Left ventricle myocardium superior (tissue), 1 donor: ENCODE measurements around the gene ZNF385C. TPM values are rescaled to one million over a fixed set of nuclear protein-coding genes. Genes with fewer than 3 reads are reported as not detected.
"Not testable (repeated sequence)": the region's sequence is repeated elsewhere in the genome, so short reads cannot be mapped to it uniquely, and the experiment has no call there.

Experiments used
- ATAC-seq: fragments of 200-7000 bp; cut with Tn5 transposase; one replicate; pipeline ENCODE4 v1.9.1; 2020; ENCODE audit warnings: mild to moderate bottlenecking, moderate library complexity
- DNase-seq: peaks from one replicate; pipeline ENCODE4 v3.0.0-alpha.2; 2020
- intact Hi-C: fragments of 100-400 bp; cut with micrococcal nuclease; formaldehyde crosslinking; loops from one replicate; pipeline ENCODE4 v1.11.0; 2022
- total RNA-seq: library from RNA; stranded (reverse); fragmentation: NEBNext Ultra II Directional; extraction: Animal tissue kit (Norgen Biotek cat#: 25700); gene quantifications from one replicate; pipeline ENCODE4 v1.2.1, GENCODE V29; 2021
- donor health status: DM: no; HTN: yes; CAD: no; lungs with severe emphysema.

The ZNF385C gene
- total RNA-seq, 1 donor from 2014 or later = 0.20 TPM

DNA sequence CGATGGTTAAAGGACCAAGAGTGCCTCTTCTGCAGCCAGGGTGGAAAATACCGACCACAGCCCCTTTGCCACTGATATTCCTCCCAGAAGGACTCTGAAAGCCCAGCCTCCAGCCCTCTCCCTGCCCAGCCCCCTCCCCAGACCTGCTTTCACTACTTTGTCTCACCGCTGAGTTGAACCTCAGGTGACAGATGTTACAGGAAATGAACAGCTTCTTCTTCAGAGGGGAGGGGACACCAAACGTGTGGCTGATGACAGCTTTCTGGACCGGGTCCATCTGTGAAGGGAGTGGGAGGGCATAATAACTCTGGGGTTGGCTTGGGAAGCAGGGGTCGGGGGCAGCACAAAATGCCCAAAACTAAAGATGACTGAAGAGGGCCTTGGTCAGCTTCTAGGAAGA lies 64.2 kb downstream of the ZNF385C start:
- no peak for ATAC-seq
- intact Hi-C loops = no loop called here
- no peak for DNase-seq

DNA sequence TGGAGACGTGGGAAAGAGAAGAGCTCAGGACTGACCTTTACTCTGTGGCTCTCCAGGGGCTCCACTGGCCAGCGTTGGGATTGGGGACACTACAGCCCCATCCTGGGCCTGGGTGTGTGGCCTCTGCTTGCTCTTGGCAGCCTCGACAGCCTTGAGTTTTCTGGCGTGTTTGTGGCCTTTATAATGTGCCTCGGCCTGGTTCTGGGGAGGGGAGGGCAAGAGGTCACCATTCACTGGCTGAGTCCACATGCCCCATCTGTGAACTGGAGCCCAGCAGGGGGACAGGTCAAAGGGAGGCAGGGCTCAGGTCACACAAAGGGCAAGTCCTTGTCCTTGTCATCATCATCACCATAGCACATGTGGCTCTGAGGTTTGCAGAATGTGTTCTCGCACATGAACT lies 66.7 kb downstream of the ZNF385C start:
- intact Hi-C loops = no loop called here
- peak; percentile 65 for DNase-seq
- ATAC-seq = peak; percentile 83

DNA sequence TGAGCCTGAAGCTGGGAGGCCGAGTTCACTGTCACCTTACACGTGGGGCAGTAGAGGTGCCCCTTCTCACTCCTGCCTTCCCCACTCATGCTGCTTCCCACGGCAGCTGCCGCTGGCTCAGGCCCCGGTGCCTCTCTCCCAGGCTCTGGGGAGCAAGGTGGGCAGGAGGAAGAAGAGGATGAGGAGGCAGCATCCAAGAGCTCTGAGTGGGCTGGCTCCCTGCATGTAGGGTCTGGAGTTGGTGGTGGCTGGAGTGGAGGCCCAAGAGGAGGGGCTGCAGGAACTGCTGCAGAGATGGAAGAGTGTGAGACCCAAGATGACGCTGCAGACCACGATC lies 69.5 kb downstream of the ZNF385C start:
- no peak for DNase-seq
- intact Hi-C loops = no loop called here
- ATAC-seq = no peak

DNA sequence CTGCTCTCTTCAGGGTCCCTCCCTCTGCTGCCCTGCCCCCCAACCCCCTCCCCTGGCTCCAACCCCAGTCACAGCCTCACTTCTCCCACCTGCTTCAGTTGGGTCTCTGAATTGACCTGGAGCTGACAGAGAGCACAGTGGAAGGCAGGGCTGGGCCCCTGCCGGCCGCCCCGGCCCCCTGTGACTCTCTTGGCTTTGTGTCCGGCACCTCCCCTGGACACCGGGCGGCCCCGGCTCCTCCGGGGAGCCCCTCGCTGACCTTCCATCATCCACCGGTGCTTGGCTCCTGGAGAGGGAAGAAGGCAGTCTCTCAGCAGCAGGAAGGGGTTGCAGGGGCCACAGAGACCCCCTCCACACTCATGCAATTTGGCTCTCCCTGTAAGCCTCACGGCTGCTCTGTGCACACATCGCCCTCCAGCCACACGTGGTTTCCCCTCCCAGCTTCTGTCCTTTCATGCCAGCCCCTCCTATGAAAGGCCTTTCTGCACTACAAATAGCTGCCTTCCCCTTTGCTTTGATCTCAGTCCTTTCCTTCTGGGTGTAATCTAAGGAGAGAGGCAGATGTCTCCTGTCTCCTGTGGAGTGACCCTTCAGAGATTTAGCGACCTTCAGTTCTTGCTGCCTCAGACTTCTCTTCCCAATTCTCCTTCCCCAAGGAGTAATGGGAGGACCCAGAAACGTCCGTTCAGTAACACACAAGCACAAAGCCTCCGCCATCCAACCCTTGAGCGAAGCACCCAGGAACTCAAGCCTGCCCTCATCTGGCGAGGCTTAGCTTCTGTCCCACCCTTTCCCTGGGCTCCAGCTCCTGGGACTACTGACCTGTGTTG lies 70.1 kb downstream of the ZNF385C start:
- intact Hi-C loops = no loop called here
- ATAC-seq = no peak
- DNase-seq = no peak

DNA sequence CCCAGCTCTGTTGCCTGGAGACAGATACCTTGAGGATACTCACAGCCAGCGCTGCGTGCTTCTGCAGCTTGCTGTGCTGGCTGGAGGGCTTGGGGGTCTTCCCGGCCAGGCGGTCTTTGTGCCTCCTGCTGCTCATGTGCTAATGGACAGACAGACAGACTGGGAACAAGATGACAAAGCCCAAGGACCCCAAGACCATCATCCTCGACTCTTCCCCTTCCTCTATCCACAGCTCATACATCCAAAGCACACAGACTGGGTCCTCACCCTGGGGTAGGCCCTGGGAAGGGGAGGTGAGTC lies 70.7 kb downstream of the ZNF385C start:
- no peak for ATAC-seq
- no peak for DNase-seq
- intact Hi-C loops = no loop called here

DNA sequence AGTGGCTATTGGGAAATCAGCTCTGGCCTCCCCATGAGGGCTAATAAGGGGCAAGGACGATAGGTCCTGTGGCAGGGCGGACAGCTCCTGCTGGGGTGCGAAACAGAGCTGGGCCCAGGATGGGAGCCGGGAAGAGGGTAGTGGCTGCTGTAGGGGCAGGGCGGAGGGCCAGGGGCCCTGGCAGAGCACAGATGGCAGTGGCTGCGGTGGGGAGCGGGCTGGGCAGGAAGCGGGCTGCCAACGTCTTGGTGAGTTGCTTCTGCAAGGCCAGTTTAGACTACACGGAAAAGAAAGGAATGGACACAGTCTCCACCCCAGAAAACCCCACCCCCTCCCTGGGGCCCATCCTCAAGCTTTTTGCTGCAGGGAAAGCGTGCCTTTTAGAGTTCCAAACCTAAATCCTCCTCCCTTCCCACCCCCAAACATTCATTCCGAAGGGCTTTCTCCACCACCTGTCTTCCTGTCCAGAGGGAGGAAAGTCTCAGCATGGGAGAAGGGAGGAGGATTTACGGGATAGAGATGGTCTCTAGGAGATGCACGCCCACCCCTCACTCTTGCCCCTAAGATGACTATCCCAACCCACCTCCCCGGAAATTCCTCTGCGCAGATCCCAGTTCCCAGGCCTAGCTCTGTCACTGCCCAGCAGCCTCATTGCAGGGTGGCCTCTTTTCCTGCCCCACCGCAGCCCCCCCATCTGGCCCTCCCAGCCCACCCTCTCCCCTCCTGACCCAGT lies 71.2 kb downstream of the ZNF385C start:
- ATAC-seq (no peak), DNase-seq (no peak)
- intact Hi-C loops = no loop called here

DNA sequence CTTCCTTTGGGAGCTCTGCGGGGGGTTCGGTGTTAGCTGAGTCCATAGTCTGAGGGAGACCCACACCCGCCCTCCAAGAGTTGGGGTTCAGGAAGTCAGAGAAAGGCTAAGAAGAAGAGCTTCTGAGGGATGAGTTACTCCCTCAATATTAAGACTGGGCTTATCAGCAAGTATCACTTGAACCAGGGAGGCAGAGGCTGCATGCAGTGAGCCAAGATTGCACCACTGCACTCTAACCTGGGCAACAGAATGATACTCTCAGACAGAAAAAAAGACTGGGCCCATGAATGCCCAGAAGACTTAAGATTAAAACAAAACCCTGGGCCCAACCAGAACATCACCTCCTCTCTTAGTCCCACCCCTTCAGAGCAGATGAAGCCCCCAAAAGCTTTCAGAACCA lies 72.3 kb downstream of the ZNF385C start:
- no peak for DNase-seq
- intact Hi-C loops = no loop called here
- ATAC-seq = no peak

DNA sequence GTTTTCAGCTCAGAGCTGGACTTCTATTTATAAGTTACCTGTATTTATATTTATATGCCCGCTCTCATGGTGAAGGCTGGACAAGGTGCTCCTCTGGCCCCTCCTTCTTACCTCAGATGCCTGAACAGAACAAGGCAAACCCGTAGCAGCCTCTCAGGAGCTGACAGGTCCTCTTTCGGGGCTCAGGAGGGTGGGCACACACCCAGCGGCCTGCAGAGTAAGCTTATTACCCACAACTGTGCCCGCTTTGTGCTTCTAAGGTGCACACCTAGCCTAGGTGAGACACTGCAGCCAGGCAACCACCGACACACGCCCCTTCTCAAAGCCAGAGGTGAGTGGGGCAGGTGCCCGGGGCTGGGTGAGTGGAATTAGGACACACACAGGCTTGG lies 73.1 kb downstream of the ZNF385C start:
- intact Hi-C loops = no loop called here
- DNase-seq (no peak), ATAC-seq (peak; percentile 5)

DNA sequence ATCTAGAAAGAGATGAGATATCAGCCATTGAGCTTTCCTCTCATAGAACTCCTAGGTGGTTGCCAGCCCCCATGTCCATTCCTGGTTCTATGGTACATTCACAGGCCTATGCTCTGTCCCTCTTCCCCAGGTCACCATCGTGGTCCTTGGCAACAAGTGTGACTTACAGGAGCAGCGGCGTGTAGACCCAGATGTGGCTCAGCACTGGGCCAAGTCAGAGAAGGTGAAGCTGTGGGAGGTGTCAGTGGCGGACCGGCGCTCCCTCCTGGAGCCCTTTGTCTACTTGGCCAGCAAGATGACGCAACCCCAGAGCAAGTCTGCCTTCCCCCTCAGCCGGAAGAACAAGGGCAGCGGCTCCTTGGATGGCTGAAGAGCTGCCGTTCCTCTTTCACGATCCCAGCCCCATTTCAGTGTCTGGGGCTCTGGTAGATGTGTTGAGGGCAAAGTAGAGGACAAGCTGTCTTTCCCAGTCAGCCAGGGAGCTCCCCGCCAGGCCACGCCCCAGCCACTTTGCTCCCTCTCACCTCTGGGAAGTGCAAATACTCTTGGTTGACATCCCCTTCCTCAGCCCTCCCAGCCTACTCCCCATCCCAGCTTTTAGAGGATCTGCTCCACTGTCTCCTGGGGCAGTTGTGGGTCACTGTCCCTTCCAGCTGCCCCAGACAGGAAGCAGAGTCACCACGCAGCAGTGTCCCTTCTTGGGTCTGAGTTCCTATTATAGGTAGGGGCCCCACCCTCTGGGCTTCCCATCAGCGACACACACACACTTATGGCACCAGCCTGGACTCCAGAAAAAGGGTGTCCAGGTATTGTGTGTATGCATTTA lies 74.5 kb downstream of the ZNF385C start:
- no peak for ATAC-seq
- peak; percentile 55 for DNase-seq
- intact Hi-C loops = no loop called here

DNA sequence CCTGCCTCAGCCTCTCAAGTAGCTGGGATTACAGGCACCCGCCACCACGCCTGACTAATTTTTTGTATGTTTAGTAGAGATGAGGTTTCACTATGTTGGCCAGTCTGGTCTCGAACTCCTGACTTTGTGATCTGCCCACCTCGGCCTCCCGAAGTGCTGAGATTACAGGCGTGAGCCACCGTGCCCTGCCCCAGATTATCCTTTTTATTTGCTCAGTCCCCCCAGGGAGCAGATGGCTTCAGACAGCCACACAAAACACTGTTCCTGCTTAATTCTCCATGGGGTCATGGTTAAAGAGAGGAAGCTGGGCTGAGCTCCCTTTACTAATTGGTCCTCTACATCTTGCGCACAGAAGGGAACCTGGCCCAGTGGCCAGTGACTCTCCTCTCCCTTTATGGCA lies 77.4 kb downstream of the ZNF385C start:
- DNase-seq, ATAC-seq, intact Hi-C loops: not testable (repeated sequence)

DNA sequence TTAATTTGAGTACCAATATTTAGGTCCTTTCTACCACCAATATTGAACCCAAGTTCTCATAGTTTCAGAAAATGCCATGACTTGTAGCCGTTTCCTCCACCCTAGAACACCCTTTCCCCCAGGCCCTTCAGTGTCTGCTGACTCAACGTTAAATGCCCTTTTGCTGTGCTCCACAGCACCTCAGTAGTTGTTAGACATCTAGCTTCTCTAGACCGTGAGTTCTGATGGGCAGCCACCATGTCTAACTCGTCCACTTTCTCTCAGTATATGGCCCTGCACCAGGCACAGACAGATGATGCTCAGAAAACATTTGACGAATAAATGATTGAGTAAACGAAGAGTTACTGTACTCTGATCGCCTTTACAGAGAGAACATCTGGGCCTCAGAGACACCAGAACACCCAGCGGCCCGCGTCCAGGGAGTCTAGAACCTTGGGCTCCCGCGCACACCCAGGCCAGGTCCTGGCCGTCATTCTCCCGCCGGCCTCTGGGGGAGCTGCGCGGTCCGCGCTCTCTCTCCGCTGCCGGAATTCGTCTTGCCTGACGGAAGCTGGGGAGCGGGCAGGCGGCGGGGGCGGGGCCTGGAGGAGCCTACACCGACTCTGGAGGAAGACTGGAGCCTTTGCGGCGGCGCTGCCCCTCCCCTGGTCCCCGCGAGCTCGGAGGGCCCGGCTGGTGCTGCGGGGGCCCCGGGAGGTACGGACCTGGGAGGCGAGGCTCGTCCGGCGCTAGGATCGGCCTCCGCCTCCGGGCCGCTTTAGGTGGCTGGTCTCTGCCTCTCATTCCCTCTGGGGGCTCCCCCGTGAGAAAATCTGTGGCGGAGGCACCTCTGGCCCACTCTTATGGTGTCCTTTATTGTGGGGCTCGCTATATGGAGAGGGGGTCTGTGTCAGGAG lies 78.5 kb downstream of the ZNF385C start, which contains the start of gene NKIRAS2:
Gene NKIRAS2 (plus strand): TSS at position 582 of the 896 bp plus-strand sequence. CDS start 1,488 bp downstream, outside the sequence.
- DNase-seq = peak; percentile 96
- intact Hi-C loops = no loop called here

DNA sequence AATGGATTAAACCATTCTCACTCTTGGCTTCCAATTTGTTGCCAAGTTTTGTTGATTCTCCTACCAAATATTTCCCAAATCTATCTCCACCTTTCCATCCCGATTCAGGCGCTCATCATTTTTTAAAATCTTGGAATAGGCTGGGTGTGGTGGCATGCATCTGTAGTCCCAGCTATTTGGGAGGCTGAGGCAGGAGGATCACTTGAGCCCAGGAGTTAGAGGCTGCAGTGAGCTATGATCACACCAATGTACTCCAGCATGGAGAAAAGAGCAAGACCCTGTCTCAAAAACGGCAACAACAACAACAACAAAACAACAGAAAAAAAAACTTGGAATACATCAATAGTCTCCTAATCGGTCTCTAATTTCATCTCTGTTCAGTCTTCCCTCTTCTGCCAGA lies 79.3 kb downstream of the ZNF385C start:
- ATAC-seq (no peak), DNase-seq (no peak)
- intact Hi-C loops = no loop called here

More for the DNA sequence above, 78.5 kb downstream of the ZNF385C start, which contains the start of gene NKIRAS2:
- ATAC-seq = peak; percentile 79

DNA sequence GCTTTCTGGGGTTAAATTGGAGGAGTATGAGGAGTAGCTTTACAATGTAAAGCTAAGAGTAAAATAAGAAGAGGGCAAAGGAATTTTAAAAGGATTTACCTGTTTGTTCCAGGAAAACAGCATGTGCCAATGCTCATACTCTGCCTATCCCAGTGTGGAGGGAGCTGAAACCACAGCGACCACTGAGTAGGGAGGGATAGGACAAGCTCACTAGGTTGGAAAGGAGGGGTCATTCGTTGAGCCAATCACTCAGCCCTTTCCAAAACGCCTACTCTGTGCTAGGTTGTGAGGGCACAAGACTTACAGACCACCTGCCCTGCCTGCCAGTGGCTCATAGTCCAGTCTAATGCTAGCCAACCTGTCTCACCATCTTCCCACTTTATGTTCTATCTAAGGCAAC lies 79.9 kb downstream of the ZNF385C start:
- ATAC-seq = no peak
- intact Hi-C loops = no loop called here
- no peak for DNase-seq

DNA sequence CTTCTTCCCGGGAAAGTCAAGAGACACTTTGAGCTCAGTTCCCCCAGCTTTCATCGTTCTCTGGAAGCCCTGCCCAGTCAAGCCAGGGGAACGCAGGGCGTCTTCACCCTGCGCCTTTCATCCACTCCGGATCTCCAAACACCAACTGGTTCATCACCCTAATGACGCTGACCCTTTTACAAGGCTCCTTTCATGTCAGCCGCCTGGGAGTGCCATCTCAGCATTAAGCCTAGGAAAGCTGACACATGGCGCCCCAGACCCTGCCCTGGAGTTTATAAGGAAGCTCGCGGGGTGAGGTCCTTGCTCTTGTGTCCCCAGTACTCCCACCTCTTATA lies 80.4 kb downstream of the ZNF385C start:
- no peak for ATAC-seq
- intact Hi-C loops = no loop called here
- no peak for DNase-seq

DNA sequence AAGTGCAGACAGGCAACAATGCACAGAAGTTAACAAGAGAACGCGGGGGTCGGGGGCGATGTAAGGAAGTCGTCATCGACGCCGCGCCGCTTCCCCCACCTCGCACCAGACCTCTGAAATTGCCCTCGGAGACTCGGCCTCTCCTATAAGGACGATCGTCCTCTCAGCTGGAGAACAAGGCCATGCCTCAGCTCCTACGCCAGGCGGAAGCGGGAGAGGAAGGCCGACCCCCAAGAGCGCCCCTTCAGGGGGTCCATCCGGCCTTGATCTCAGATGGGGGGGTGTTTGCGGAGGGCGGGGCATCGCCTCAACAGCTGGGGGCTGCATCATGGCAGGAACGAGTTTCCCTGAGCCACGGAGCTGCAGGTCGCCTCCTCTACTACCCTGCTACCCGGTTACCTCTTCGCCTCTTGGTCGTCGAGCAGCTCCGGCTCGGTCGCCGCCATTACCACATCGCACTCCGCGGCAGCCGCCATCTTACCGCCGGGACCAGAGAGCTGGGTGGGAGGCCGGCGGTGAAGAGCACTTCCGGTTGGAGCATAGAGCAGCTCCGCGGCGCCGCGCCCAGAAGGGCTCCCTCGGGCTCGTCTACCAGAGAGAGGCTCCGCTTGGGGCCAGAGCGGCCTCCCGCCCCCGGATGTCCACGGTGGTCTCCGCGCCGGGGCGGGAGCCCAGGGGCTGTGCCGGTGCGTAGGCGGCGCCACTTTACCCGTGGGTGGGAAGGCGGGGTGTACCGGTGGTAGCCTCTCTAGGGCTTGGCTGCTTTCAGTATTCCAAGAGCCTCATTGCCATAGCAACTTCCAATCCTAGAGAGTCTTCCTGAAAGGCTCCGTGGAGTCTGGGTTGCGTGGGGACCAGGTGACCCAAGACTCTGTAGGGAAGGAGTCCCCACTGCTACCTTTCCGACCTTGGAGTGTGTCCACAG lies 81.1 kb downstream of the ZNF385C start, which contains the start of gene DNAJC7:
Gene DNAJC7 (minus strand): TSS at position 499 of the 925 bp plus-strand sequence. CDS start 23 bp downstream, at position 476.
- peak; percentile 96 for DNase-seq
- intact Hi-C loops = no loop called here
- peak; percentile 95 for ATAC-seq

DNA sequence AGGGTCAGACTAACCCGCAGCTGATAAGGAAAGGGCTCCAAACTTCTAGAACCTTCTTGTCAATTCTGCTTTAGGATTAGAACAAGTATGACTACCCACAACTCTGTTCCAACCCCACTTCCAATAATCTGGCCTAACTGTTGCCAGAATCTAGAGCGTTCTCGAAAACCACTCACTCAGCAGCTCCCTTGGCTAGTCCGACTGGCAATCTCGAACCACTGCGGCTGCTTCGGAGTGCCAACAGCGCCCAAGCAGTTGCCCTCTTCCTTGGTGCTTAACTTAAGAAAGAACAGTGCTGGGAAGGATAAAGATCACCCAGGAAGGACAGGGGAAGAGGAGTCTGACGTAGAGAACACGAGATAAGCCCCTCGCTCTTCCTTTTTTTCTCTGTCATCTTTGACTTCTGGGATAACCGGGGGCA lies 81.9 kb downstream of the ZNF385C start:
- ATAC-seq (no peak), DNase-seq (no peak)
- intact Hi-C loops = no loop called here

DNA sequence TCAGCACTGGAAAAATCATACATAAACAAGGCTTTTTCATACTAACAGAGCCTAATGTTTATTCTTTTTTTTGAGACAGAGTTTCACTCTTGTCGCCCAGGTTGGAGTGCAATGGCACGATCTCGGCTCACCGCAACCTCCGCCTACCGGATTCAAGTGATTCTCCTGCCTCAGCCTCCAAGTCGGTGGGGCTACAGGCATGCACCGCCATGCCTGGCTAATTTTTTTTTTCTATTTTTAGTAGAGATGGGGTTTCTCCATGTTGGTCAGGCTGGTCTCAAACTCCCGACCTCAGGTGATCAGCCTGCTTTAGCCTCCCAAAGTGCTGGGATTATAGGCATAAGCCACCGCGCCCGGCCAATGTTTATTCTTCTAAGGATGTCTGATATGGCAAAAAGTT lies 84.5 kb downstream of the ZNF385C start:
- ATAC-seq, intact Hi-C loops: not testable (repeated sequence)

DNA sequence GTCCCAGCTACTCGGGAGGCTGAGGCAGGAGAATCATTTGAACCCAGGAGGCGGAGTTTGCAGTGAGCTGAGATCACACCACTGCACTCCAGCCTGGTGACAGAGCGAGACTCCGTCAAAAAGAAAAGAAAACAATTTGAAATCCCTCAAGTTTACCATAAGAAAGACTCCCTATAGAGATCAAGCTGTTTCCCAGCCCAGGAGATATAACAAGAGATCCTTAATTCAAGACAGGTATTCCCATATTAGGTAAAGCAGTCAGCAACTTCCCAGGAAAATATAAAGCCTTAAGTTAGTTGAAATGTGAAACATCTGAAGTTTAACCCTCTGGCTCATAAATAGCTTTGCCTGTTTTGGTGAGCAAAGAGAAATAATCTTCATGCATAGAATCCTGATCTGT lies 85.9 kb downstream of the ZNF385C start:
- ATAC-seq, DNase-seq, intact Hi-C loops: not testable (repeated sequence)

More for the DNA sequence above, 84.5 kb downstream of the ZNF385C start:
- not testable (repeated sequence) for DNase-seq
